ENCODE results near the gene PYCARD.

PYCARD gene

DNA sequence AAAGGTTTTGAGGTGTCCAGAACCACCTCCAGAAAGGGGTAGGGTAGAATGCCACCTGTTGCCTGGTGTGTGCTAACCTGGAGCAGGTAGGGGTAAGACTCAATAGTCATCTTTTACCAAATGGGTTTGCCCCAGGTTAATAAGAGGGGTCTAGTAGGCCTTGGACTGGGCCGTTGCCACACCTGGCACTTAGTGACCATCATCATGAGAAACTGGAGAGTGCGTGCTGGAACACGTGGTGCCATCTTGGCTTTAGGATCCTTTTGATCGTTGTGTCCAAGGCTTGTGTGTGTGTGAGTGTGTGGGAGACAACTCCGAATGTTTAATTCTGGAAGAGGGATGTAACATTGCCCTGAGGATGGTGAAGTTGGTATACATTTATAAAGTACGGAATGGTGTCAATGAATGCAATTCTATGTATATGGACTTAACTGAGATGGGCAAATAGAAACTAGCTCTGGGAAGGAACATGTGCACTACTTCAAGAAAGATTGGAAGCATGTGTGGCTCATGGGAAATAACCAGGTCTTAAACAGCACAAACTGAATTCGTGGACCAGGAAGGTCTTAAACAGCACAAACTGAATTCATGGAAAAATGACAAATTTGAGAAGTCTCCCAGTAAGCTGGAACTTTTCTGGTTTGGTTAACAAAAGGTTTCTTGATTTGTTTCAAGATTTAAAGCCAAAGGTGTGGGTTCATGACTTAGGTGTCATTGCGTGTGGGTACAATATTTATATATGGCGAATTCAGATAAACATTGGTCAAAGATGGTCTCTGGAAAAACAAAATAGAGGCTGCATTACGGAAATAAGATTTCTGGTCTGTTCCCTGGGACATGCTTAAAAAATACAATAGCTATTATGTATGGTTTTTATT is 15.4 kb downstream of the PYCARD start:
- POLR2A ChIA-PET (ENCODE audit: low non-redundant PET): interaction anchor here (0.8 kb wide), 1 partner anchor 15 kb away, joined by 3 read pairs; no protein-coding TSS in a partner anchor
- H3K27ac ChIP-seq: no peak overlapping the region
- DNase-seq (ENCODE audit: low spot score): no peak
- CTCF ChIA-PET: interaction anchor here (0.5 kb wide), 1 partner anchor 164 kb away, joined by 5 read pairs; no protein-coding TSS in a partner anchor
- TF ChIP-seq, protein P1, sequence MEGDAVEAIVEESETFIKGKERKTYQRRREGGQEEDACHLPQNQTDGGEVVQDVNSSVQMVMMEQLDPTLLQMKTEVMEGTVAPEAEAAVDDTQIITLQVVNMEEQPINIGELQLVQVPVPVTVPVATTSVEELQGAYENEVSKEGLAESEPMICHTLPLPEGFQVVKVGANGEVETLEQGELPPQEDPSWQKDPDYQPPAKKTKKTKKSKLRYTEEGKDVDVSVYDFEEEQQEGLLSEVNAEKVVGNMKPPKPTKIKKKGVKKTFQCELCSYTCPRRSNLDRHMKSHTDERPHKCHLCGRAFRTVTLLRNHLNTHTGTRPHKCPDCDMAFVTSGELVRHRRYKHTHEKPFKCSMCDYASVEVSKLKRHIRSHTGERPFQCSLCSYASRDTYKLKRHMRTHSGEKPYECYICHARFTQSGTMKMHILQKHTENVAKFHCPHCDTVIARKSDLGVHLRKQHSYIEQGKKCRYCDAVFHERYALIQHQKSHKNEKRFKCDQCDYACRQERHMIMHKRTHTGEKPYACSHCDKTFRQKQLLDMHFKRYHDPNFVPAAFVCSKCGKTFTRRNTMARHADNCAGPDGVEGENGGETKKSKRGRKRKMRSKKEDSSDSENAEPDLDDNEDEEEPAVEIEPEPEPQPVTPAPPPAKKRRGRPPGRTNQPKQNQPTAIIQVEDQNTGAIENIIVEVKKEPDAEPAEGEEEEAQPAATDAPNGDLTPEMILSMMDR (conservative IDR thresholded peaks at IDR 0.05; ENCODE audit: low read depth): no peak

- TF ChIP-seq, protein P1 (conservative IDR thresholded peaks at IDR 0.05; ENCODE audit: low read depth): no peak
- H3K27ac ChIP-seq: no peak overlapping the region
- DNase-seq (ENCODE audit: low spot score): no peak
- ChIA-PET CTCF (interaction anchor here (0.5 kb wide), 1 partner anchor 201 kb away, joined by 3 read pairs; the partner anchor contains the start of gene HSD3B7), POLR2A (ENCODE audit: low non-redundant PET) (no interaction called here)
Measured at GRCh38 chr16:31186176-31186575, 16.4 kb downstream of the PYCARD start.

DNA sequence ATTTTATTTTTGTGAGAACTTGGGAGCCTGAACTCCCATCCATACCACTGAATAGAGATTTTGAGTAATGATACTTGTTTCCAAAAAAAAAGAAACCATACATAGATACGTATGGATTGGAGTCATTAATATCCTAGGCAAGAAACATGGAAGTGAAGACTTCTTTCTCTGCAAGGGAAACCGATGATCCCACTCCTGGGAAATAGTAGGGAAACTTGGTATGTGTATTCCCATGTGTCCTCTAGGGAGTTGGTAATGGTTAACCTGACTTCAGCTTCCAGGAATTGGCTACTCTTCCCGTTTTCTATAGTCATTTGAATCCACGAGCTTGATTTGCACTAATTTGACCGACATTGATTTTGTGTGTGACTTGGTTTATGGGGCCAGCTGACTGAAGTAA is 17.2 kb downstream of the PYCARD start:
- ChIA-PET CTCF (no interaction called here), POLR2A (ENCODE audit: low non-redundant PET) (no interaction called here)
- no peak overlapping the region for H3K27ac ChIP-seq
- TF ChIP-seq, protein P1 (conservative IDR thresholded peaks at IDR 0.05; ENCODE audit: low read depth): no peak
- DNase-seq (ENCODE audit: low spot score): no peak

DNA sequence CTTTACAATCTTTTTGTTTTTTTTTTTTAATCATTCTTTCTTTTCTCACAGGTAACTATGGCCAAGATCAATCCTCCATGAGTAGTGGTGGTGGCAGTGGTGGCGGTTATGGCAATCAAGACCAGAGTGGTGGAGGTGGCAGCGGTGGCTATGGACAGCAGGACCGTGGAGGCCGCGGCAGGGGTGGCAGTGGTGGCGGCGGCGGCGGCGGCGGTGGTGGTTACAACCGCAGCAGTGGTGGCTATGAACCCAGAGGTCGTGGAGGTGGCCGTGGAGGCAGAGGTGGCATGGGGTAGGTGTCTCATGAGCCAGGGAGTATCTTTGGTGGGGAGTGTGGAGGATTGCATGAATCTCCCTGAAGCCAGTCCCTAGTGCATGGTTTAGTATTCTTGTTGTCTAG is 17.7 kb downstream of the PYCARD start:
- DNase-seq (ENCODE audit: low spot score): no peak
- H3K27ac ChIP-seq: peak overlapping the region; percentile 24; the same call in 1 of the 2 replicates
- ChIA-PET CTCF (no interaction called here), POLR2A (ENCODE audit: low non-redundant PET) (no interaction called here)
- TF ChIP-seq, protein P1 (conservative IDR thresholded peaks at IDR 0.05; ENCODE audit: low read depth): no peak

DNA sequence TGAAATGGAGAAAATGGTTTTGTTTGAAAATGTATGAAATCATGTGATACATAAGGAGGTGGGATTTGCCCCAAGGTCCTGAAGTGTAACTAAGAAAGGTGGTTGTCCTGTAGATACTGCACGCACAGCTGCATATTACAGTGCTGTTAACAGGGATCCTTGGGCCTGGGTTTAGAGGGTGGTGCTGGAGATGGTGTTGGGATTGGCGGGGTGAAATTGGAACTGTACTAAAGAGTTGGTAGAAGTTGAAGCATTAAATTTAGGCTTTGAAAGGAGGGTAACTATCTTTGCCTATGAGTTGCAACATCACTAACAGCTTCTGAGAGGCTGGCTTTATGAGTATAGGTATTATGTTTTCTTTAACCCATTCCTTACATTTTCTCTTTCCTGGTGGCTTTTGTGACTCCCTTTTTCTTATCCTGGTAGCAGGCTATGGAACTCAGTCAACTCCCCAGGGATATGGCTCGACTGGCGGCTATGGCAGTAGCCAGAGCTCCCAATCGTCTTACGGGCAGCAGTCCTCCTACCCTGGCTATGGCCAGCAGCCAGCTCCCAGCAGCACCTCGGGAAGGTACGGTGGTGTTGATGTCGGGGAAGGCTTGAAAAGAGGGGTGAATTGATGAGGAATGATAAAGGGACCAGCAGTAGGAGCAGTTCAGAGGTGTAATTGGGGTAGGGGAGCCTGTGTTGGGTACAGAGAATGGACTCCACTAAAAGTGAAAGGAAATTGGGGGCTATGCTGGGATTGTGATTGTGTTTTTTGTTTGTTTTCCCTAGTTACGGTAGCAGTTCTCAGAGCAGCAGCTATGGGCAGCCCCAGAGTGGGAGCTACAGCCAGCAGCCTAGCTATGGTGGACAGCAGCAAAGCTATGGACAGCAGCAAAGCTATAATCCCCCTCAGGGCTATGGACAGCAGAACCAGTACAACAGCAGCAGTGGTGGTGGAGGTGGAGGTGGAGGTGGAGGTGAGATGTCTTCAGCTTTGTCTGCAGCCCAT is 18.8 kb downstream of the PYCARD start:
- peak overlapping the region; percentile 24 for H3K27ac ChIP-seq

More for the DNA sequence above, 18.8 kb downstream of the PYCARD start:
- DNase-seq (ENCODE audit: low spot score): no peak
- TF ChIP-seq, protein P1 (conservative IDR thresholded peaks at IDR 0.05; ENCODE audit: low read depth): no peak
- POLR2A ChIA-PET (ENCODE audit: low non-redundant PET): interaction anchor here (0.5 to 0.6 kb wide), 2 partner anchors 31 to 143 kb away, joined by 4 to 7 read pairs; no protein-coding TSS in a partner anchor
- CTCF ChIA-PET: interaction anchor here (0.7 kb wide), 1 partner anchor 33 kb away, joined by 3 read pairs; no protein-coding TSS in a partner anchor

Measured in RWPE1 (cell line).